GM21825 (cell line): ENCODE results near the gene LRP1B.
"Not testable (repeated sequence)": the region's sequence is repeated elsewhere in the genome, so short reads cannot be mapped to it uniquely, and the experiment has no call there.

ENCODE experiments used
- ATAC-seq: cut with Tn5 transposase; IDR thresholded peaks from one replicate; pipeline ENCODE4 v1.9.1; 2021; ENCODE audit warnings: mild to moderate bottlenecking, moderate library complexity; ENCODE audit not compliant: unreplicated experiment

The LRP1B gene

GRCh38 chr2:141195087-141195486 lies 935.7 kb downstream of the LRP1B start:
- no peak for ATAC-seq

- no peak for ATAC-seq
Observed at GRCh38 chr2:141187075-141187439, 943.8 kb downstream of the LRP1B start.

- no peak for ATAC-seq
Observed at GRCh38 chr2:141186413-141187074, 944.3 kb downstream of the LRP1B start.

- no peak for ATAC-seq
Observed at GRCh38 chr2:141182246-141182645, 948.6 kb downstream of the LRP1B start.

GRCh38 chr2:141169117-141169516 lies 961.7 kb downstream of the LRP1B start:
- not testable (repeated sequence) for ATAC-seq

GRCh38 chr2:141162314-141162713 lies 968.5 kb downstream of the LRP1B start:
- no peak for ATAC-seq

- no peak for ATAC-seq
Observed at GRCh38 chr2:141151611-141152286, 979.1 kb downstream of the LRP1B start.

- ATAC-seq = no peak
Observed at GRCh38 chr2:141142025-141142424, 988.8 kb downstream of the LRP1B start.

GRCh38 chr2:141137122-141137693 lies 993.6 kb downstream of the LRP1B start:
- ATAC-seq = no peak

GRCh38 chr2:141133883-141134282 lies 996.9 kb downstream of the LRP1B start:
- no peak for ATAC-seq

GRCh38 chr2:141125432-141125831 lies 1005.4 kb downstream of the LRP1B start:
- no peak for ATAC-seq

GRCh38 chr2:141118836-141119235 lies 1012.0 kb downstream of the LRP1B start:
- no peak for ATAC-seq

GRCh38 chr2:141113301-141113700 lies 1017.5 kb downstream of the LRP1B start:
- no peak for ATAC-seq

- ATAC-seq = no peak
Observed at GRCh38 chr2:141109633-141110032, 1021.2 kb downstream of the LRP1B start.

GRCh38 chr2:141105763-141106162 lies 1025.1 kb downstream of the LRP1B start:
- ATAC-seq = no peak

GRCh38 chr2:141103216-141103615 lies 1027.6 kb downstream of the LRP1B start:
- ATAC-seq = no peak

- ATAC-seq = no peak
Observed at GRCh38 chr2:141079231-141079630, 1051.6 kb downstream of the LRP1B start.

GRCh38 chr2:141075753-141076152 lies 1055.1 kb downstream of the LRP1B start:
- no peak for ATAC-seq

GRCh38 chr2:141068053-141068682 lies 1062.6 kb downstream of the LRP1B start:
- ATAC-seq = no peak

- no peak for ATAC-seq
Observed at GRCh38 chr2:141065042-141065441, 1065.8 kb downstream of the LRP1B start.

GRCh38 chr2:141063406-141063805 lies 1067.4 kb downstream of the LRP1B start:
- no peak for ATAC-seq

GRCh38 chr2:141062443-141062842 lies 1068.4 kb downstream of the LRP1B start:
- ATAC-seq = no peak
